Measurements from ENCODE around the gene PRSS21. TPM values are rescaled to one million over a fixed set of nuclear protein-coding genes. Genes with fewer than 3 reads are reported as not detected.
A peak's percentile ranks its signal among the peaks of the same experiment; 100 is the strongest.

Gene PRSS21
- total RNA-seq, 2 donors from 2014 or later: not detected

DNA sequence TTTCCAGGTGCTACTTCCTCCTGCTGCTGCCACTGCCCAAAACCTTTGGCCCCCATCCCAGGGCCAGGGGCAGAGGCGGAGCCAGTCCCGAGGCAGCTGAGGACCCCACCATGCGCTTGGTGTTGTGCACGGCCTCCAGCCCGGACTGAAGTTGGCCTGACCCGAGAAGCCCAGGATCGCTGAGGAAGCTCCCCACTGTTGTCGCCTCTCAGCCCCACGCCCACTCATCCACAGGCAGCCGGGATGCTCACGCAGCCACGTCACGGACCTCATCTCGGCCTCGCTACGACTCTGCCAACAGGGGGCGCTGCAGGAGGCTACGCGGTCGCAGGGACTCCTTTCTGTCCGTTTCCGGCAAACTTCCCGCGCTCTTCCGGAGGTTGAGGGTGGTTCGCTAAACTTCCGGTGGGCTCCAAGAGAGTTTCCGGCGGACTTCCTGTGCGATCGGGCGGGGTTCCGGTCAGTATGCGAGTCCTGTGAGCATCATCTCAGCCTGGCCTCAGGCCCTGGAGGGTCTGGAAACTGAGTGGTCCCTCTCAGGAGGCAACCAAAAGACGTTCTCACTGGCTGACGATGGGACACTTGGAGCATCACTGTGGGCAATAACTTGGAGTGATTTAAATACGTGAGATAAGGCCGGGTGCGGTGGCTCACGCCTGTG, 25.4 kb downstream of the PRSS21 start:
- DNase-seq (ENCODE audit: low spot score): no peak
- Histone ChIP-seq H3K9me3 (no peaks in the 10 kb centered on the region), H3K36me3 (no peaks in the 10 kb centered on the region), H3K4me1 (peaks cover 0 to 14% of the 10 kb centered on the region in 2 donors), H3K27me3 (no peaks in the 10 kb centered on the region), H3K4me3 (peak overlapping the region in 1 of 2 donors; percentile 36), H3K27ac (no peak overlapping the region)
- TF ChIP-seq, protein P1, sequence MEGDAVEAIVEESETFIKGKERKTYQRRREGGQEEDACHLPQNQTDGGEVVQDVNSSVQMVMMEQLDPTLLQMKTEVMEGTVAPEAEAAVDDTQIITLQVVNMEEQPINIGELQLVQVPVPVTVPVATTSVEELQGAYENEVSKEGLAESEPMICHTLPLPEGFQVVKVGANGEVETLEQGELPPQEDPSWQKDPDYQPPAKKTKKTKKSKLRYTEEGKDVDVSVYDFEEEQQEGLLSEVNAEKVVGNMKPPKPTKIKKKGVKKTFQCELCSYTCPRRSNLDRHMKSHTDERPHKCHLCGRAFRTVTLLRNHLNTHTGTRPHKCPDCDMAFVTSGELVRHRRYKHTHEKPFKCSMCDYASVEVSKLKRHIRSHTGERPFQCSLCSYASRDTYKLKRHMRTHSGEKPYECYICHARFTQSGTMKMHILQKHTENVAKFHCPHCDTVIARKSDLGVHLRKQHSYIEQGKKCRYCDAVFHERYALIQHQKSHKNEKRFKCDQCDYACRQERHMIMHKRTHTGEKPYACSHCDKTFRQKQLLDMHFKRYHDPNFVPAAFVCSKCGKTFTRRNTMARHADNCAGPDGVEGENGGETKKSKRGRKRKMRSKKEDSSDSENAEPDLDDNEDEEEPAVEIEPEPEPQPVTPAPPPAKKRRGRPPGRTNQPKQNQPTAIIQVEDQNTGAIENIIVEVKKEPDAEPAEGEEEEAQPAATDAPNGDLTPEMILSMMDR (IDR thresholded peaks at IDR 0.05): peak; percentile 12 to 60

DNA sequence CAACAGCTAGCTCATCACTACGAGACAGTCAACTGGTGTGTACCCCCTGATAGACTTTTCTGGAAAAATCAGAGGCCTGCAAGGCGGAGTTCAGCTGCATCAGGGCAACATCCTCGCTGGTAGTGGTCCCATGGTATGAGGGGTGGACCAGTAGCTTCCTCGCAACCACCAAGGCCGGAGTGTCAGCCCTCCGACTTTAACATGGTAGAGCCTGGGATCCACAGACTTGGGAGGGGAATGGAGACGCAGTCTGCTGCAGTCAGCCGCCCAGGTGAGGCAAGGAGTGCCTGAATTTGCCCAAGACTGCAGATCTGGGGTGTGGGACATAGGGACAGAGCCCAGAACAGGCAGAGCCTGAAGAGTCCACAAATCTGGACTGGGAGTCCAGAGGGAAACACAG, 26.5 kb downstream of the PRSS21 start:
- H3K27ac ChIP-seq: no peak overlapping the region

DNA sequence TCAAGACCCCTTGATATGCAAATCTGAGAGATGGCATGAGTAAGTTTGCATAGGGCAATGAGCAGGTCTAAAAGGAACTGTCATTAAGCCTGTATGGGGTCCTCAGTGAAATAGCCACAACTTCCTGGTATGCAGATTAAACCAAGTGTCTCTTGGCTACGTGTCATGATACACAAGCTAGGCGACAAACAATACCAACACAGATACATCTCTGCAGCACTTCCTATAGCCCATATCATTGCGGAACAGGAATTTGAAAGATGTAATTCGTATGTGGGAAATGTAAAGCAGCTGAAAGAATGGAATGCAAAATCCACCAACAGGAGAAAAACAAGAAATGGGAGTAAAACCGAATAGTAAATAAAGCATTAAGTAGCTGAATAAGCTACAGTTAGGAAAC, 28.1 kb downstream of the PRSS21 start:
- Histone ChIP-seq H3K4me3 (no peak overlapping the region), H3K27me3 (no peaks in the 10 kb centered on the region), H3K4me1 (peaks cover 0 to 14% of the 10 kb centered on the region in 2 donors), H3K27ac (no peak overlapping the region), H3K9me3 (no peaks in the 10 kb centered on the region), H3K36me3 (no peaks in the 10 kb centered on the region)
- TF ChIP-seq, protein P1 (IDR thresholded peaks at IDR 0.05): no peak
- DNase-seq (ENCODE audit: low spot score): no peak

More for the DNA sequence above, 26.5 kb downstream of the PRSS21 start:
- H3K4me3 ChIP-seq: no peak overlapping the region
- no peaks in the 10 kb centered on the region for H3K36me3 ChIP-seq
- TF ChIP-seq, protein P1 (IDR thresholded peaks at IDR 0.05): no peak
- H3K27me3 ChIP-seq: no peaks in the 10 kb centered on the region
- H3K9me3 ChIP-seq: no peaks in the 10 kb centered on the region
- peaks cover 0 to 14% of the 10 kb centered on the region in 2 donors for H3K4me1 ChIP-seq
- no peak for DNase-seq (ENCODE audit: low spot score)

DNA sequence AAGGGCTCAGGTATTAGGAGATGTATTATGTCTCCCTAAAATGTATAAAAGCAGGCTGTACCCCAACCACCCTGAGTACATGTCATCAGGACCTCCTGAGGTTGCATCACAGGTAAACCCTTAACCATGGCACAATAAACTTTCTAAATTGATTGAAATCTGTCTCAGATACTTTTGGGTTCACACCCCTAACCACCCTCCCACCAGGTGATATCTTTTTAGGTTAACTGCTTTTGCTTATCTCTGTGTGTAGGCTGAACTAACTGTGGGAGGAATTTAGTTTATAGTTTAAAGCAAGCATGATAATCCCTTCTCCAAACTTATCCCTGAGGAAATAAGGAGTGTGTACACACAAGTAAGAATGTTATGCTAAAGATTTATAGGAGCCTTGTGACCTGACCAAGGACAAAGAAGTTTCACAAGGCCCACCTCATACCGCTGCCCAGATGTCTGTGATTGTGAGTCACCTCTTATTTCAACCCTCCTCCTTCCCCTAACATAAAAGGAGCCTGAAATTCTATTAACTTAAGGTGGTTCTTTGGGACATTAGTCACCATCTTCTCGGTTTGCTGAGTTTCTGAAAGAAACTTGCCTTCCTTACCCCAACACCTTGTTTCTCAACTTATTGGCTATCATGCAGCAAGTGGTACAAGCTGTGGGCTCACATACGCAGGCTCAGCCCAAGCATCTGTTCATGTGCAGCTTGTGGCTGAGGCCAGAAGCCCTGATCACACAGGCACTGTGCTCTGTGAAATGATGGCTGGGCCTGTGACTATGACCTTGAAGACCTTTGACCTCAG, 29.7 kb downstream of the PRSS21 start:
- Histone ChIP-seq H3K4me1 (peaks cover 0 to 10% of the 10 kb centered on the region in 2 donors), H3K36me3 (no peaks in the 10 kb centered on the region), H3K27ac (no peak overlapping the region), H3K9me3 (no peaks in the 10 kb centered on the region), H3K4me3 (no peak overlapping the region), H3K27me3 (no peaks in the 10 kb centered on the region)
- DNase-seq (ENCODE audit: low spot score): no peak
- TF ChIP-seq, protein P1 (IDR thresholded peaks at IDR 0.05): no peak

DNA sequence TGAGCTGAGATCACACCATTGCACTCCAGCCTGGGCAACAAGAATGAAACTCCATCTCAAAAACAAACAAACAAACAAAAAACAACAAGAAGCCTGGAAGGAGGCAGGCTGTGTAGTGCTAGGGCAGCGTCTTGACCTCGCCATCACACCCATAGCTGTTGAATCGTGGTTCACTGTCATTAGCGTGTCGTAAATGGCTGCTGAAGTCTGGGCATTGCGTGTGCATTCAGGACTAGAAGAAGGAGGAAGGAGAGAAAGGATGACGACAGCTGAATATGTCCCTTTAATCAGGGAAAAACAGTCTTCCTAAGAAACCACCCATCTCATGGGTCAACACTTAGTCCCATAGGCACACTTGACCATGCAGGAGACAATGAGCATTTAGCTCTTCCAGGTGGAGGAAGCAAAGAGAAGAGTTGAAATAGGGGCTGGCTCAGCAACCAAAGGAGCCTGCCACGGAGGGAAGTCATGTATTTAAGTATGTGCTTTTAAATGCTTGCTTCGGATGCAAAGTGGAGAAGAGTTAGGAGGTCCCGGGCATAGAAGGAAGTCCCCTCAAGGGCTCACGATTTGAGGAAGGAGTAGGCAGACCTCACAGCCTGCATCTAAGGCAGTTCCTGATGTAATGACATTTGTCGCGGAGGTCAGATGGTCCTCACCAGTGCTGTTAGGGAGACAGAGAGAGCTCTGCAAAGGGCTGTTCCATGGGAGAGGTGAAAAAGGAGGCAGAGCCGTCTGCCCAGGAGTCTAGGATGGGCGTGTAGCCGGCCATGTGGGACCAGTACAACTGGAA, 32.1 kb downstream of the PRSS21 start:
- TF ChIP-seq, protein P1 (IDR thresholded peaks at IDR 0.05): no peak
- Histone ChIP-seq H3K27me3 (no peaks in the 10 kb centered on the region), H3K9me3 (peaks cover 0 to 4% of the 10 kb centered on the region in 2 donors), H3K4me1 (no peaks in the 10 kb centered on the region), H3K4me3 (no peak overlapping the region), H3K36me3 (no peaks in the 10 kb centered on the region), H3K27ac (no peak overlapping the region)
- no peak for DNase-seq (ENCODE audit: low spot score)
